HG03066 (cell line): ENCODE results near the gene UNC93B1.
"Not testable (repeated sequence)": the region's sequence is repeated elsewhere in the genome, so short reads cannot be mapped to it uniquely, and the experiment has no call there.

Experiments
- ATAC-seq: cut with Tn5 transposase; IDR thresholded peaks from one replicate; pipeline ENCODE4 v1.9.1; 2021; ENCODE audit warnings: low read depth; ENCODE audit not compliant: unreplicated experiment

The UNC93B1 gene

GRCh38 chr11:67950705-67951104 lies 53.2 kb downstream of the UNC93B1 start:
- not testable (repeated sequence) for ATAC-seq

- not testable (repeated sequence) for ATAC-seq
Measured at GRCh38 chr11:67947785-67948184, 56.1 kb downstream of the UNC93B1 start.

GRCh38 chr11:67946403-67946802 lies 57.5 kb downstream of the UNC93B1 start:
- not testable (repeated sequence) for ATAC-seq

- ATAC-seq: not testable (repeated sequence)
Measured at GRCh38 chr11:67943406-67943805, 60.5 kb downstream of the UNC93B1 start.
